HG03196 (cell line): Measurements from ENCODE around the gene PSMD1.

Source experiments
- ATAC-seq: cut with Tn5 transposase; IDR thresholded peaks from one replicate; pipeline ENCODE4 v1.9.1; 2021; ENCODE audit not compliant: unreplicated experiment

The PSMD1 gene

DNA sequence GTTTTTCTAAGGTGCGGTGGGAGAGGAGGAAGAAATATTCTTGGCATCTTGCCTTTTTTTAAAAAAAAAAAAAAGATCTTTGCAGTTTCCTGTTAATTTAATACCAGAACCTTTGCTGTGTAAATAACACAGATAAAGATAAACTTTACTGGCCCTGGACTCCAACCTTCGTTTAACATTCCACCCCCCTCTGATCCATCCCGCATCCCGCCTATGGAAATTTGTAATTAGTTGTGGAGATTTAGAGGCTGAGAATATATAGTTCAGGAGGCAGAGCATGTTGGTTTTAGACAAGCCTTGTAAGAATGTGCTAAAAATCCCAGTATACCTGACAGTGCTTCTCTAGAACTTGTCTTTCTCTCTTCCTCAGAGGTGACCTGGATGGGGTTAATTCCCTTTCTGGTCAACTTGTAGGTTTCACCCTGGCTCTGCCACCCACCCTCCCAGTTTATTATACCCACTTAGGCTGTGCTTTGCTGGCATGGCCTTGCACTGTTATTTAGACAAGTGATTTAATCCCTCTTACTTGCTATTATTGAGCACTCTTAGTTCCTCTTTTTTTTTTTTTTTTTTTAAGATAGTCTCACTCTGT is 22.3 kb upstream of the PSMD1 start:
- no peak for ATAC-seq

DNA sequence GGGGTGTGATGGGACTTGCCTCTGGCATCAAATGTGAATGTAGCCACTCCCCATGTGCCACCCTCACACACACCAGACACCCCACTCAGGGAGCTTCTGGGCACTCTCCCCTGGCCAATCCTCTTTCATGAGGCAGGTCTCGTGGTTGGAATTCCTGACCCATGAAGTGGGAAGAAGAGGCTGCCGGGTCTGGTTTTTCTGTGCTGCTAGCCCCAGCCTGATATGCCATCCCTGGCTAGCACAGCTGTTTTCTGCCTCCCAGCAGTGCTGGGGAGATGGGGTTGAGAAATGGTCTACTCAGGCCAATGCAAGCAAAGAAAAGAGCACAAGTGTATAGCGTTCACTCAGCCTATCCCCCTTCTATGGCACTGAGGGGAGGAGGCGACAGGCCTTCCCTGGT is 20.5 kb upstream of the PSMD1 start:
- no peak for ATAC-seq

DNA sequence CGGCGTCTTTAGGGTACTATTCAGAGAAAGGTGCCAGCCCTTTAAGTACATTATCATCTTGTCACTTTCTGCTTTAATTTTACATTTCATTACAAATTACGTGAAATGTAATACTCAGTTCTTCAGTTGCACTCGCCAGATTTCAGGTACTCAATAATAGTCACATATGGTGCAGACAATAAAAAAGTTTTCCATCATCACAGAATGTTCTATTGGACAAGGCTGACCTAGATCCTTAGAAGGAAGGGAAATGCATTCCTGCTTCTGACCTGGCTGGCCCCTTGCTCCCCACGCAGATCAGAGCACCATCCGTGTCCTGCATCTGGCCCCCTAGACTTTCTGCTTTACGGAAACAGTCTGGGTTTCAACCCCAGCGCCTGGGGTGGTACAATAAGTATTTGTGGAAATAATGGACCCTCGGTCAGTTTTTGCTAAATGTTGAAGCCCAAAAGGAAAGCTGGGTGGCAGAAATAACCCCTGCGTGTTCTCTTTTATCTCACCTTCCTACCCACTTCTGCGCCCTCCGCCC is 20.0 kb upstream of the PSMD1 start:
- ATAC-seq = no peak

DNA sequence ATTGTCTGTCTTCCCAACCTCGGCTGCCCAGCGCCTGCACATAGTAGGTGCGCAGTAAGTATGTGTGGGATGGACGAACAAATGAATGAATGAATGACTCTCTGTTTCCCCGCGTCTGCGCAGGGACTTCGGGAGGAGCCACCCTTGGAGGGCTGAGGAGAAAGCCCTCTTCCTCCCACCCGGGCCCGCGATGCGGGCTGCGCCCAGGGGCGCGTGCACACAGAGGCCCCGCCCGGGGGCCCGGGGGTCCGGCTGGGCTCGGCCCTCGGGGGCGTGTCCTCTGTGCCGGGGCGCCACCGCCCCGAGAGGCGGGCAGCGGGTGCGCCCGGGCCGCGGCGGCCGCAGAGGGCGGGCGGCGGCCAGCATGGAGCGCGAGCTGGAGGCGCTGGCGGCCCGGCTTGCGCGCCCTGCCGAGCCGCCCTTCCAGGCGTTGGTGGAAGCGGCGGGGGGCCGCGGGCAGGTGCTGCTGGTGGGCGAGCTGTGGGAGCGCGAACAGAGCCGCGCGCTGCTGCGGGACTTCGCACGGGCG is 19.4 kb upstream of the PSMD1 start, which contains the start of gene C2orf72:
Gene C2orf72 (plus strand): TSS at position 322 of the 529 bp plus-strand sequence. CDS start 43 bp downstream, at position 365.
- no peak for ATAC-seq

DNA sequence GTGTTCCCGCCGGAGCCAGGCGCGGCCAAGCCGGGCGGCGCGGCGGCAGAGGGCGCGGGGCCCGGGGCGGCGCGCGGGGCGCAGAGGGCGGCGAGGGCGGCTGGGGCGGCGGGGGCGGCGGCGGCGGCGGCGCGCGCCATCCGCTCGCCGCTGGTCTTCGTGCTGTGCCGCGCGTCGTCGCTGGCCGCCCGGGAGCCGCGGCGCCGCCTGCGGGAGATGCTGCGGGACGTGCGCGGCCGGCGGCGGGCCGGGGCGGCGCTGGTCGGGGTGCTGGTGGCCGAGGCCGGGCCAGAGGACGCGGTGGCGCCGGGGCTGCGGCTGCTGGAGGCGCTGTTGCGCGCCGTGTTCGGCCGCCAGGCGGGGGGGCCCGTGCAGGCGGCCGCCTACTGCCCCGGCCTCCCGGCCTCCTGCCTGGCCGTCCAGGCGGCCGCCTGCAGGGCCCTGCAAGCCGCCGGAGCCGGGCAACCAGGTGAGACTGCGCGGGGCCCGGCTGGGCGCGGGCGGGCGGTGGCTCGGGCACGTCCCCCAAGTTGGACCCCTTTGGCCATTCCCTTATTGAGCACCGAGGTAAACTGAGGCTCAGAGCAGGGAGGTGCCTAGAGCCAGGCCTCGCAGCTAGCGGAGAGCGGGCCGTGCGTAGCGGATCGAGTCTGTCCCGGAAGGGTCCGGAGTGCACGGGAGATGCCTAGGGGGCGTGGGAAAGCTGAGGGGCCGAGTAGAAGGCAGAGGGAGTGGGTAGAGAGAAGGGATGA is 18.8 kb upstream of the PSMD1 start:
- no peak for ATAC-seq

DNA sequence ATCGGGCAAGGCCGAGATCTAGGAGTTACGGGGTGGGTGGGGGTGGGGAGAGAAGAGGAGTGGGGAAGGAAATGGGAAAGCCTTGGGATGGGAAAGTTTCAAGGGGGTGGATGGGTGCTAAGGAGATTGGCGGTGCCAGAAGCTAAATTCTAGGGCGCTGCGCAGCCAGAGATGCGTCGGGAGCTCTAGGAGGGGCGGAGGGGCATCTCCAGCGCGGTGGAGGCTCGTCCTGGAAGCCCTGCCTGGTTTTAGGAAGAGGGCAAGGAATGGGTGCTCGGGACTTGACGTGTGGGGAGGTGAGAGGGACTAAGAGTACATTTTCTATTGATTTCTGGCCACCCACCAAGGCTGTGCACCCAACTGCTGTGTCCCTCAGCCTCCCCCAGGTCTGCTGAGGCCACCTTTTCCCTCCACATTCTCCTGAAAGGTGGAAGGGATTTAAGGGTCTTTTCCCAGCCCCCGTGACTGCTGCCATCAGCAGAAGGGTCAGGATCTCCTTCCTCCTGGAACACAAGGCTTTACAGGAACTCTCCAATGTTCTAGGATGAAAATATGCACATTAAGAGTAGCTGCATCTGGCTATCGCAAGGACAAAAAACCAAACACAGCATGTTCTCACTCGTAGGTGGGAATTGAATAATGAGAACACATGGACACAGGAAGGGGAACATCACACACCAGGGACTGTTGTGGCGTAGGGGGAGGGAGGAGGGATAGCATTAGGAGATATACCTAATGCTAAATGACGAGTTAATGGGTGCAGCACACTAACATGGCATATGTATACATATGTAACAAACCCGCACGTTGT is 18.0 kb upstream of the PSMD1 start:
- no peak for ATAC-seq

DNA sequence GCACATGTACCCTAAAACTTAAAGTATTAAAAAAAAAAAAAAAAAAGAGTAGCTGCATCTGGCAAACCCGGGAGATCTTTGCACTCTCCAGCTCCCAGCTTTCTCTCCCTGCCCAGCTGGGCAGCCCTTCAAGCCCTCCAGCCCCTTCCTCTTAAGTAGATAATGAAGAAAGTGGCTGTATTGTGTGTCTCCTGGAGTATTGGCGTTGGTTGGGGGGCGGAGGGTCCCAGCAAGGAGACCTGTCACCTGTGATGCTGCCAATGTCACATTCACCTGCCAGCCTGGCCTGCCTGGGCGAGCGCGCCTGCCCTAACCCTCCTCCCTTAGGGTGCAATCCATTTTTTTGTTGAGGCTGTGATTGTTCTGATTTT is 17.4 kb upstream of the PSMD1 start:
- ATAC-seq = no peak

DNA sequence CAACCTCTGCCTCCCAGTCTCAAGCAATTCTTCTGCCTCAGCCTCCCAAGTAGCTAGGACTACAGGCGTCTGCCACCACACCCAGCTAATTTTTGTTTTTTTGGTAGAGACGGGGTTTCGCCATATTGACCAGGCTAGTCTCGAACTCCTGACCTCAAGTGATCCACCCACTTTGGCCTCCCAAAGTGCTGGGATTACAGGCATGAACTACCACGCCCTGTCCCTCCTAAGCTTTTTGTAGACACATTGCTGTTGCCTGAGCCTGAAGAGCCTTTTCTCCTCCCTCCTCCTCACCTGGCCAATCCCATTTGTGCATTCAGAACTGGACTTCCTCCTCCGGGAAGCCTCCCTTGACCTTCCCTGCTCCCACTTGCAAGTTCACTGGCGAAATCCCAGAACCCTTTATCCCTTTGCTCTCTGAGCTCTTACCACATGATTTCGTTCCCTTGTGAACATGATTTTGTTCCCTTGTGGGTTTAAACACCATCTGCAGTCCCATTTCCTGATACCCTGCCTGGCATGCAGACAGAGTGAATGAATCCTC is 16.8 kb upstream of the PSMD1 start:
- ATAC-seq = no peak

DNA sequence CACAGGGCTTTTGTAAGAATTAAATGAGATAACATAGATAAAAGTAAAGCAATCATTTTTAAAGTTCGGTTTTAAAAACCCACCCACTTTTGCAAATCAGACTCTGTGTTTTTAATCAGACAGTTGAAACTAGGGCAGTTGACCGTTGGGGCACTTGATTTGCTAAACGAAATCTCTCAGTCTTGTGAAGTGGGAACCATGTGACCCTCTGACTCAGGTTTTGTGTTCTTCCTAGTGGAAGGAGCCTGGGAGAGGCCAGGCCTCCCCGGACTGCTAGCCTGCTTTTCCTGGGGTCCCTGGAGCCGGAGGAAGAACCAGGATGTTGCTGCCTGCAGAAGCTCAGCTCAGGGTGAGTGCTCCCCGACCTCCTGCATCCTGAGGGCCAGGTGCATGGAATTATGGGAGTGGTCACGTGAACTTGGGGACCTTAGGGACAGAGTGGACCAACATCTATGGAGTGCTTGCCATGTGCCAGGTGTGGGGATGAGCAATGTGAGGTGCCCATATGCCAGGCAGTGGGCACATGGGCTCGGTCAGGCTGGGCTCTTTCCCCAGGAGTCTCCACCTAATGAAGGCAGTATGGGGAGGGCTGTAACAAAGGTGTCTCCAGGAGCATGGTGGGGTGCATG is 15.5 kb upstream of the PSMD1 start:
- ATAC-seq = no peak

DNA sequence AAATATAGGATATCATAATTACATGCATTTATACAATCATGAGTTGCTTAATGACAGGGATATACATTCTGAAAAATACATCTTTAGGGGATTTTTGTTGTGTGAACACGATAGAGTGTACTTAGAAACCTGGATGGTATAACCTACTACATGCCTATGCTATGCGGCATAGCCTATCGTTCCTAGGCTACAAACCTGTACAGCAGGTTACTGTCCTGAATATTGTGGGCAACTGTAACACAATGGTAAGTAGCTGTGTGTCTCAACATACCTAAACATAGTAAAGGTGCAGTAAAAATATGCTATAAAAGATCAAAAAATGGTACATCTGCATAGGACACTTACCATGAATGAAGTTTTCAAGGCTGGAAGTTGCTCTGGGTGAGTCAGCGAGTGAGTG is 12.9 kb upstream of the PSMD1 start:
- no peak for ATAC-seq

DNA sequence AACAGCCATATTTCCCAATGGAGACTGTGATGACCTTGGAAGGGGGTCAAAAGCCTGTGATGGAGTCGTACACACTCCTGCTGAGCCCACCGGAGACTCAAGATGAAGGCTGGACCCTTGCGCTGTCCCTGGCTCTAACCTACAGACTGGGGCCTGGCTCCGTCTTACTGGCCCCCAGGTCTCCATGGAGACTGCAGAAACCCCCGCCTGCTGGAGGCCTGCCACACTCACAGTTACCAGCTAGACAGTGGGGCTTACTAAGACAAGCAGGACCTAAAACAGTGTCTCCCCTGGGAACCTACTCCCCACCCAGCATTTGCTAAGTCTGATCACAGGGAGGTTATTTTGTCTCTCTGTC is 9.8 kb upstream of the PSMD1 start:
- ATAC-seq = no peak

DNA sequence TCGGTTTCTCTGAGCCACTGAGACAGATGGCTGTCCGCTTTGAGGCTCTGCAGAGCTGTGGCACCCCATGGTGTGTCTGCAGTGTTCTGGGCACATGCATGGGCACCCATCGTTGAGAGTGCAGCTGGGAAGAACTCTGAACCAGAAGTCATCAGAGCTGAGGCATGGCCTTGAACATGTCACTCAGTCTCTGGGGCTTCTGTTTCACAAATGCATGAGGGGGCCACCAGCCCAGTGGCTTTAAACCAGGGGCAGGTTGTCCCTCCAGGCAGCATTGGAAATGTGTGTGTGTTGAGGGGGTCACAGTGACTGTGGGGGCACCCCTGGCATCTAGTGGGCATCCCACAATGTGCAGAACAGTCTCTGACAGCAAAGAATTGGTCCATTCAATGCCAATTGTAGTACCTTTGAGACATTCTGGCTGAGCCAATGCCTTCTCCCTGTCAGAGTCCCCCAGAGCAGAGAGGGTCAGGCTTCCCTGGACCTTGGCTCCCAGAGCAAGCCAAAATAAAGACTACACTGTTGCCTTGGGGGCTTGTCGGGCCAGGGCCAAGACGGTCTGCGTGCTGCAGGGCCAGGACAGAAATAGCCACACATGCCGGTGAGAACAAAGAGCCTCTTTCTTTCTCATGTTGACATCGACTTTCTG is 9.3 kb upstream of the PSMD1 start:
- no peak for ATAC-seq

DNA sequence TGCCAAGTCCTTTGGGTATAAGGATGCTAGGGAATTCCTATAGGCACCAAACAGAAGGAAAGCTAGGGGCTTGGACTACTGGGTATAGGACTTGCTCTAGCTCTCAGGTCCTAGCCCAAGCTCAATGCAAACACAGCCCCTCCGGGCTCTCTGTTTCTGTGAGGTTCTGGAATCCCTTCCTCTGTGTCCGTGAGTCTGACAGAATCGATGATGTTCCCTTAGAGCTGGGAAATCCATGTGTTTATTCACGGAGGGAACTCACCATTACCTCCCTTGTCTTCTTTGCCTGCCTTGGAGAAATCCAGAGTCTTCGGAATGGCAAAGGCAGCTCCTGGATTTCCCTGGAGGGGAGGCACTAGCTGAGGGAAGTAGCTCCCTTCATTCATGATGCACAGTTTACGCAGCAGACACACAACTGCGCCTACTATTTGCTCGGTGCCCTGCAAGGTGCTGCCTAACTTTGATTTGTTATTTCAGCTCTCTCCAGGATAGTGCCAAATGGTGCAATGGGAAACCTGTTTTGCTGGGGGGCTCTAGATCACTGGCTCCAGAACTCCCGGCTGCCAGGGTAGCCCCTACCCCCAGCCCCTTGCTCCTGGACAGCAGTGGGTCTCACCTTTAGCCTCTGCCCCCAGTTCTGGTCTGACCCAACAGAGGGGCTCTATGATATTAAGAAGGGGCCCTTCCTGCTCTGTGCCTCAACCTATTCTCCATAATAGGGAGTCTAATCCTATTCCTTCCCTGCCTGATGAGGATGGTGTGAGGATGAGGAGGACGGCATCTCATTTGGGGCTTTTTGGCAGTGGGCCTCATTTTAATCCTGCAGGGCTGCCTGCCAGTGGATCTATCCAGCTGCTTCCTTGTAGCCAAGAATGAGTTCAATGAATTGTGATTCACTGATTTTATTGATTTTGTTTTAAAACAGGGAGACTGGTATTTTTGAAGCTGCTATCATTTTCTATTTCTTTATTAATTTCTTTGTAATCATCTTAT is 8.4 kb upstream of the PSMD1 start:
- no peak for ATAC-seq

DNA sequence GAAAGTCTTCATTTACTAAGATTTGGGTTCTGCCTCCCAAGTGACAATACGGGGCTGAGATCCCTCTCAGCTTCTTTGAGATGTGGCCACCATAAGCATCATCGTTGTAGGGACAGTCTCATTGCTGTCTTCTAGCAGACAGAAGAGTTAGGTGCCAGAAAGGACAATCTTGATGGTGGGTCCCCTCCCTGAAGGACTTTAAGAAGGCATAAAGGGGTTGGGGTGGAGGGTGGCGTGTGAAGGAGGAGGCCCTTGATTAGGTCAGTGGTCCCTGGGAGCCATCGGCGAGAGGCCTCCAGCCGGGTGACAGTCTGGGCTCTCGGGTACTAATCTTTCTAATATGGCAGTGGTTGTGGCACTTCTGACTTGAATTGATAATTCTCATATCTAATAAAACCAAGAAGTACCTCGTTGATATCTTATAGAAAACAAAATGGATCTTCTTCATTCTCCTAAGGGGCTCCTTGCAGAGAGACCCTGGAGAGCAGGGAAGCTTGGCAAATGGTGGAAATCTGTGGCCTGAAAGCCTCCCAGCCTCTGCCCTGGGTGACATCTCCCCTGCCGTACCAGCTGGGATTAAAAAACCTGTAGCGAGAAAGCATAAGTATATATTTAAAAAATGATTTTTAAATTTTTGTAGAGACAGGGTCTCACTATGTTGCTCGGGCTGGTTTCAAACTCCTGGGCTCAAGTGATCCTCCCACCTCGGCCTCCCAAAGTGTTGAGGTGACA is 7.2 kb upstream of the PSMD1 start:
- no peak for ATAC-seq

DNA sequence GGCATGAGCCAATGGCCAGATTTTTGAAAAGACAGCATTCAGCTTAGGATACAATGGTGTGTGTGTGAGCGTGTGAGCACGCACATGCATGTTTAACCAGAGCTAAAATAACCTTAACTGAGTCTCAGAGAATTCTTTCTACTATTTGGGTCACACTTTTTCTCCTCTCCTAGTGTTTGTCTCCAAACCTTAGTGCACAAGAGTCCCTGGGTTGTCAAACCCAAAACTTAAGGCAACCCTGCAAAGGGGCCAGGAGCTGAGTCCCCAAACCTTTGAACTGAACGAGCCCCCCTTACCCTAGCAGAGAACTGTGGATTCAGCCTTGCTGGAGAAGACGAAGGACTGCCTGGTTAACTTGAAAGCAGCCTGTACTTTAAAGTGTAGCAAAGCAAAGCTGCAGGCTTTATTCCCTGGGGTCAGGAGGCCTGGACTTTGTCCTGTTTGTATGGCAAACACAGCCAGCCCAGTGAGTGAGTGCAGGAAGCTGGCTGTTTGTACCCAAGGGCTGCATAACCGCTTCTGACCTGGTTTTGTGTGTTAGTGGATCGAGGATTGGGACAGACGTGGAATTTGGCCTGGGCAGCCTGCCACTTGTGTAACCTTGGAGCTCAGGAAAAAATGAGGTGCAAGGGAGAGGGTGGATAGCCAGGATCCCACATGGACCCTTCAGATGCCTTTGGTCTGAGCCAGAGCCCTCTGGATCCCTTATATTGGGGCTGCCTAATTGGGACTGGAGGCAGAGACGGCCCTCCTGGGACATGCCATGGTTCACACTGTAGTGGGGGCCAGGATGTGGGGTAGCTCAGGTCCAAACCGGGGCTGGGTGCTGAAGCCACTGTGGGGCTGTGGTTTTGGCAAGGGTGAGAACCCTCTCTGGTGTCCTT is 6.4 kb upstream of the PSMD1 start:
- no peak for ATAC-seq

DNA sequence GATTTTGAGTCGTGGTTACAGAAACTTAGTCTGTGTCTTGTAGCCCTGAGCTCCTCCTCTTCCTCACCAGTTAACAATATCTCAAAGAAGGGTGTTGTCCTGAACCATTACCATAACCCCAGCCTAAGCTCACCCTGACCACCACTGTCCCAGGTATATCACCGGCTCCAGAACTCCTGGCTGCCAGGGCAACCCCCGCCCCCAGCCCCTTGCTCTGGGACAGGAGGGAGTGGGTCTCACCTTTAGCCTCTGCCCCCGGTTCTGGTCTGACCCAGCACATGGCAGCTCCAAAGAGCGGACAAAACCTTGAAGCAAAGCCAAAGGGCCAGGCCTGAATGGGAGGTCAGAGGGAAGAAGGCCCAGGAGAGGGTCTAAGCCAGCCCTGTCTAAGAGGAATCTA is 5.6 kb upstream of the PSMD1 start:
- no peak for ATAC-seq
